ENCODE measurements around the gene CYTH2. TPM values are rescaled to one million over a fixed set of nuclear protein-coding genes. Genes with fewer than 3 reads are reported as not detected.

CYTH2 gene
- polyA plus RNA-seq, 2 of the 4 experiments (the other 2 are of a cell fraction): 33.4 to 50.5 TPM

GRCh38 chr19:48443731-48444128, 25.4 kb upstream of the CYTH2 start (continued):
- no peak for TF ChIP-seq MYC (IDR thresholded peaks at IDR 0.05; ENCODE audit: borderline replicate concordance, low read length)
- TF ChIP-seq SREBF2 (IDR thresholded peaks at IDR 0.05): no peak
- no peak for TF ChIP-seq HDAC2 (IDR thresholded peaks at IDR 0.05)

- ATAC-seq (no peak), DNase-seq (ENCODE audit: low read depth in 1 of 2, low spot score in 1 of 2) (no peak), FAIRE-seq (no peak)
- ChIA-PET POLR2A (interaction anchor here (0.6 to 1.2 kb wide), 3 partner anchors 44 to 175 kb away, joined by 3 to 8 read pairs (median 3); partner anchors contain the start of genes RPL18 and SPHK2), CTCF (interaction anchor here (0.6 to 4.6 kb wide), 32 partner anchors 9 to 187 kb away, joined by 3 to 30 read pairs (median 6); no protein-coding TSS in a partner anchor)
- H3K27ac ChIP-seq: peak overlapping the region; percentile 90 to 91
- WGBS (ENCODE audit: missing lambda C conversion rate): 87% methylated on average over 38 of the region's 38 CpGs
- H3K4me3 ChIP-seq: no peak overlapping the region; the same call in 2 of the 3 replicates
- peaks cover 23% of the 10 kb centered on the region for H3K4me1 ChIP-seq
- no peak for TF ChIP-seq SMC3 (IDR thresholded peaks at IDR 0.05)
- TF ChIP-seq E2F6 (IDR thresholded peaks at IDR 0.05; ENCODE audit: borderline replicate concordance, low read depth): no peak
- TF ChIP-seq TP53 (CRISPR knock-in tag; IDR thresholded peaks at IDR 0.05): no peak
- TF ChIP-seq MAFK (IDR thresholded peaks at IDR 0.05; ENCODE audit: partially characterized antibody): no peak
- TF ChIP-seq CEBPB (IDR thresholded peaks at IDR 0.05): no peak
- TF ChIP-seq REST (IDR thresholded peaks at IDR 0.05): no peak
- TF ChIP-seq EHMT2 (IDR thresholded peaks at IDR 0.05; ENCODE audit: low read depth): no peak
- no peak for TF ChIP-seq MAZ (IDR thresholded peaks at IDR 0.05; ENCODE audit: borderline replicate concordance, low read depth, low read length)
- TF ChIP-seq HMGXB4 (CRISPR knock-in tag; IDR thresholded peaks at IDR 0.05; ENCODE audit: borderline replicate concordance): no peak
- H3K4me2 ChIP-seq: peak overlapping the region; percentile 75
- no peaks in the 10 kb centered on the region for H3K9me3 ChIP-seq
These were observed 24.8 kb upstream of the CYTH2 start for GRCh38 chr19:48444129-48444935.

- TF ChIP-seq NFE2L2 (conservative IDR thresholded peaks at IDR 0.05; ENCODE audit: low read length): no peak
- no peak for TF ChIP-seq MYC (IDR thresholded peaks at IDR 0.05; ENCODE audit: borderline replicate concordance, low read length)
- no peak for TF ChIP-seq TFCP2L1 (CRISPR knock-in tag; IDR thresholded peaks at IDR 0.05)
- TF ChIP-seq PBX3 (IDR thresholded peaks at IDR 0.05): no peak
- TF ChIP-seq CTCF (IDR thresholded peaks at IDR 0.05): no peak
- no peak for TF ChIP-seq HOXB13 (CRISPR knock-in tag; IDR thresholded peaks at IDR 0.05; ENCODE audit: low read depth)
- TF ChIP-seq JUN (IDR thresholded peaks at IDR 0.05): no peak
- no peak for FAIRE-seq
- POLR2A ChIA-PET: interaction anchor here (0.8 to 2.0 kb wide), 9 partner anchors 31 to 174 kb away, joined by 3 to 11 read pairs (median 5); partner anchors contain the start of genes GRIN2D, KDELR1, RPL18 and SPHK2
These were observed 24.3 kb upstream of the CYTH2 start for GRCh38 chr19:48444936-48445200.

More at GRCh38 chr19:48444936-48445200, 24.3 kb upstream of the CYTH2 start:
- Histone ChIP-seq H3K4me2 (peak overlapping the region; percentile 75), H3K9me3 (no peaks in the 10 kb centered on the region), H3K4me3 (peak overlapping the region; percentile 81), H3K4me1 (peaks cover 23% of the 10 kb centered on the region), H3K27ac (peak overlapping the region; percentile 90 to 91)
- ATAC-seq (no peak), DNase-seq (ENCODE audit: low read depth in 1 of 2, low spot score in 1 of 2) (no peak)
- CTCF ChIA-PET: interaction anchor here (0.6 to 4.6 kb wide), 38 partner anchors 10 to 187 kb away, joined by 3 to 30 read pairs (median 7); partner anchors contain the start of gene KDELR1
- WGBS (ENCODE audit: missing lambda C conversion rate): 25% methylated on average over 3 of the region's 3 CpGs

Data from A549 (cell line).